Kidney (tissue), 14 donors: ENCODE measurements around the gene ANKRD45. TPM values are rescaled to one million over a fixed set of nuclear protein-coding genes. Genes with fewer than 3 reads are reported as not detected.

Experiments used
- DNase-seq, 5 donors: peaks; one replicate each; pipeline ENCODE4 v3.0.0-alpha.2; 2013 to 2020
- FAIRE-seq: peaks from 2 replicates; lab custom pipeline; 2012; peaks lifted over from hg19 to GRCh38; lab: Jason Lieb, UNC
- H3K27ac ChIP-seq, 2 donors: one replicate each; pipeline ENCODE4 v1.7.0; 2013; ENCODE audit warnings: low read depth in 2 of 2, low read length in 2 of 2, inconsistent platforms in 1 of 2
- H3K27me3 ChIP-seq: one replicate; pipeline ENCODE4 v1.7.1; 2013; ENCODE audit warnings: low read length, inconsistent platforms; ENCODE audit not compliant: control insufficient read depth, insufficient read depth
- H3K36me3 ChIP-seq, 3 donors: one replicate each; pipeline versions ENCODE4 v1.7.0 to v1.7.1; 2013; ENCODE audit warnings: low read length in 3 of 3, control low read depth in 1 of 3, inconsistent platforms in 1 of 3; ENCODE audit not compliant: insufficient read depth in 3 of 3, control insufficient read depth in 2 of 3
- H3K4me1 ChIP-seq, 3 donors: one replicate each; pipeline versions ENCODE4 v1.7.0 to v1.7.1; 2013; ENCODE audit warnings: low read length in 3 of 3, inconsistent platforms in 1 of 3, low read depth in 1 of 3; ENCODE audit not compliant: control insufficient read depth in 2 of 3, insufficient read depth in 2 of 3
- H3K4me3 ChIP-seq, 3 donors: one replicate each; pipeline versions ENCODE4 v1.7.0 to v1.8.1; 2013; ENCODE audit warnings: low read length in 3 of 3, control low read depth in 1 of 3, inconsistent platforms in 1 of 3
- H3K9ac ChIP-seq, 3 donors: one replicate each; pipeline versions ENCODE4 v1.7.0 to v1.7.1; 2013; ENCODE audit warnings: low read length in 3 of 3, control low read depth in 1 of 3, inconsistent platforms in 1 of 3
- H3K9me3 ChIP-seq, 3 donors: one replicate each; pipeline versions ENCODE4 v1.7.0 to v1.7.1; 2013; ENCODE audit warnings: low read length in 3 of 3, control low read depth in 1 of 3, inconsistent platforms in 1 of 3; ENCODE audit not compliant: control insufficient read depth in 2 of 3, insufficient read depth in 1 of 3
- CTCF ChIP-seq: IDR thresholded peaks from 3 replicates; pipeline ENCODE4 v1.5.1; 2012; ENCODE audit warnings: mild to moderate bottlenecking, moderate library complexity, borderline replicate concordance; ENCODE audit not compliant: insufficient read depth; ENCODE audit errors: extremely low read depth
- intact Hi-C: fragments of 100-400 bp; cut with DNase I; formaldehyde crosslinking; loops from one replicate; pipeline ENCODE4 v1.11.1; 2022
- polyA plus RNA-seq: library from polyadenylated mRNA; stranded (reverse); fragments of 350-450 nt; fragmentation: Illumina TruSeq; extraction: RNeasy Lipid Tissue Mini Kit (QIAGEN cat#74804); gene quantifications from one replicate; pipeline ENCODE4 v1.2.3, GENCODE V29; 2014; ENCODE audit warnings: low read depth, low replicate concordance; ENCODE audit not compliant: insufficient read depth
- total RNA-seq: library from RNA; stranded (reverse); fragmentation: NEBNext Ultra II Directional; extraction: Animal tissue kit (Norgen Biotek cat#: 25700); gene quantifications from one replicate; pipeline ENCODE4 v1.2.1, GENCODE V29; 2021
- donor health status: control.
- donor health status: control.
- donor health status: control.
- donor health status: control.
- donor health status: control.
- donor health status: DM: yes; HTN: yes; CAD: no.
- donor health status: Normal renal cell carcinoma (clear cell type).

The ANKRD45 gene
- total and polyA plus RNA-seq, 2 donors from 2014 or later, result 1.2 to 7.7 TPM

GRCh38 chr1:173666646-173667045, 3.0 kb downstream of the ANKRD45 start:
- Histone ChIP-seq H3K9me3 (no peaks in the 10 kb centered on the region), H3K4me3 (no peak overlapping the region), H3K27ac (no peak overlapping the region), H3K9ac (no peak overlapping the region), H3K36me3 (no peaks in the 10 kb centered on the region), H3K4me1 (no peaks in the 10 kb centered on the region), H3K27me3 (no peaks in the 10 kb centered on the region)
- no peak for FAIRE-seq
- no peak for DNase-seq
- no peak for TF ChIP-seq CTCF
- intact Hi-C loops, result no loop called here

- FAIRE-seq (no peak), DNase-seq (no peak)
- Histone ChIP-seq H3K4me3 (no peak overlapping the region), H3K9me3 (no peaks in the 10 kb centered on the region), H3K27me3 (no peaks in the 10 kb centered on the region), H3K4me1 (no peaks in the 10 kb centered on the region), H3K27ac (no peak overlapping the region), H3K36me3 (no peaks in the 10 kb centered on the region), H3K9ac (no peak overlapping the region)
- intact Hi-C loops, result no loop called here
- no peak for TF ChIP-seq CTCF
These were observed 6.5 kb downstream of the ANKRD45 start for GRCh38 chr1:173663159-173663558.

GRCh38 chr1:173661763-173662162, 7.9 kb downstream of the ANKRD45 start:
- DNase-seq (no peak), FAIRE-seq (no peak)
- Histone ChIP-seq H3K4me1 (no peaks in the 10 kb centered on the region), H3K27me3 (no peaks in the 10 kb centered on the region), H3K9me3 (no peaks in the 10 kb centered on the region), H3K27ac (no peak overlapping the region), H3K4me3 (no peak overlapping the region), H3K36me3 (no peaks in the 10 kb centered on the region), H3K9ac (no peak overlapping the region)
- intact Hi-C loops, result no loop called here
- TF ChIP-seq CTCF, result no peak

- intact Hi-C loops, result no loop called here
- Histone ChIP-seq H3K4me1 (no peaks in the 10 kb centered on the region), H3K9ac (no peak overlapping the region), H3K27ac (no peak overlapping the region), H3K27me3 (no peaks in the 10 kb centered on the region), H3K36me3 (no peaks in the 10 kb centered on the region), H3K9me3 (no peaks in the 10 kb centered on the region), H3K4me3 (no peak overlapping the region)
- FAIRE-seq (no peak), DNase-seq (no peak)
- no peak for TF ChIP-seq CTCF
These were observed 8.4 kb downstream of the ANKRD45 start for GRCh38 chr1:173661271-173661670.
